Spleen (tissue), 11 donors: Measurements from ENCODE around the gene ZDHHC20. TPM values are rescaled to one million over a fixed set of nuclear protein-coding genes. Genes with fewer than 3 reads are reported as not detected.

ENCODE experiments used
- DNase-seq: peaks from one replicate; pipeline ENCODE4 v3.0.0-alpha.2; 2020
- H3K27ac ChIP-seq, 8 donors: fragments of 200-600 bp; sonication (generic) in 7 of 8; 1 replicate in 4 of 8; 2 replicates in 4 of 8; pipeline versions ENCODE4 v1.5.0 to v1.8.0; 2016 to 2021; ENCODE audit warnings: inconsistent platforms in 4 of 8, mild to moderate bottlenecking in 4 of 8, moderate library complexity in 1 of 8
- H3K27me3 ChIP-seq, 7 donors: fragments of 200-600 bp; sonication (generic) in 6 of 7; replicated peaks in 1 of 7; 1 replicate in 4 of 7; 2 replicates in 3 of 7; pipeline versions ENCODE4 v1.5.0 to v1.8.0; 2016 to 2021; ENCODE audit warnings: inconsistent platforms in 3 of 7, mild to moderate bottlenecking in 1 of 7
- H3K36me3 ChIP-seq, 6 donors: fragments of 200-600 bp; sonication (generic) in 5 of 6; 1 replicate in 4 of 6; 2 replicates in 2 of 6; pipeline versions ENCODE4 v1.5.0 to v1.8.0; 2016 to 2021; ENCODE audit warnings: inconsistent platforms in 2 of 6
- H3K4me1 ChIP-seq, 6 donors: fragments of 200-600 bp; sonication (generic) in 5 of 6; 1 replicate in 3 of 6; 2 replicates in 3 of 6; pipeline versions ENCODE4 v1.5.0 to v1.8.0; 2016 to 2021; ENCODE audit warnings: inconsistent platforms in 3 of 6
- H3K4me3 ChIP-seq, 8 donors: fragments of 200-600 bp; sonication (generic) in 7 of 8; 1 replicate in 4 of 8; 2 replicates in 4 of 8; pipeline versions ENCODE4 v1.5.0 to v1.8.0; 2016 to 2021; ENCODE audit warnings: inconsistent platforms in 4 of 8, mild to moderate bottlenecking in 4 of 8, moderate library complexity in 2 of 8
- H3K9me3 ChIP-seq, 8 donors: fragments of 200-600 bp; sonication (generic) in 7 of 8; 1 replicate in 4 of 8; 2 replicates in 4 of 8; pipeline versions ENCODE4 v1.5.0 to v1.8.0; 2016 to 2021; ENCODE audit warnings: inconsistent platforms in 4 of 8
- POLR2A ChIP-seq, 3 donors: fragments of 450-650 bp; IDR thresholded peaks; one replicate each; pipeline ENCODE4 v1.5.1; 2017; ENCODE audit warnings: antibody characterized with exemption in 3 of 3, mild to moderate bottlenecking in 1 of 3
- POLR2AphosphoS5 ChIP-seq, 3 donors: sonication (generic); formaldehyde crosslinking; IDR thresholded peaks; one replicate each; pipeline ENCODE4 v1.5.1; 2017; ENCODE audit warnings: antibody characterized with exemption in 3 of 3
- WGBS, 5 donors: extraction: QIAGEN DNeasy Blood & Tissue Kit in 3 of 5; methylation state at CpG; one replicate each; pipeline versions ENCODE4 v1.1.5 to v1.1.7; 2013 to 2018; 5-methylcytosine and 5-hydroxymethylcytosine counted together
- intact Hi-C: fragments of 100-400 bp; cut with DNase I; formaldehyde crosslinking; loops from one replicate; pipeline ENCODE4 v1.15.0; 2023; ENCODE audit warnings: low total_unique reads
- polyA plus RNA-seq, 3 donors: library from polyadenylated mRNA; stranded (reverse); fragments of 200-250 nt; gene quantifications; one replicate each; pipeline ENCODE4 v1.2.1, GENCODE V29; 2013
- total RNA-seq, 7 donors: library from RNA; depleted of rRNA in 3 of 7; stranded (reverse); fragments of >200 nt in 3 of 7; fragmentation: NEBNext Ultra II Directional in 4 of 7; extraction: Animal tissue kit (Norgen Biotek cat#: 25700) in 4 of 7; gene quantifications; one replicate each; pipeline versions ENCODE4 v1.1.0 to v1.2.1, GENCODE V29; 2016 to 2021
- TF ChIP-seq, protein P1 (sequence below), 11 experiments: fragments of 200-600 bp in 7 of 11; fragments of 450-650 bp in 4 of 11; sonication (generic) in 4 of 11; IDR thresholded peaks in 8 of 11; conservative IDR thresholded peaks in 3 of 11; 1 replicate in 7 of 11; 2 replicates in 4 of 11; pipeline versions ENCODE4 v1.4.0 to v1.8.0; 2016 to 2021; ENCODE audit warnings: antibody characterized with exemption in 11 of 11, inconsistent platforms in 4 of 11, mild to moderate bottlenecking in 1 of 11
- donor health status: healthy with polysubstance abuse.
- donor health status: DM: no; HTN: no; CAD: no; lungs with moderate emphysema.
- donor health status: DM: no; HTN: no; CAD: no.
- donor health status: Bipolar disorder and iron deficiency.
- donor health status: healthy.
- donor health status: DM: no; HTN: no; CAD: no.
- donor health status: DM: yes; HTN: yes; CAD: no.

The ZDHHC20 gene
- total and polyA plus RNA-seq, 10 donors = 15.6 to 110 (median 80.5) TPM

DNA sequence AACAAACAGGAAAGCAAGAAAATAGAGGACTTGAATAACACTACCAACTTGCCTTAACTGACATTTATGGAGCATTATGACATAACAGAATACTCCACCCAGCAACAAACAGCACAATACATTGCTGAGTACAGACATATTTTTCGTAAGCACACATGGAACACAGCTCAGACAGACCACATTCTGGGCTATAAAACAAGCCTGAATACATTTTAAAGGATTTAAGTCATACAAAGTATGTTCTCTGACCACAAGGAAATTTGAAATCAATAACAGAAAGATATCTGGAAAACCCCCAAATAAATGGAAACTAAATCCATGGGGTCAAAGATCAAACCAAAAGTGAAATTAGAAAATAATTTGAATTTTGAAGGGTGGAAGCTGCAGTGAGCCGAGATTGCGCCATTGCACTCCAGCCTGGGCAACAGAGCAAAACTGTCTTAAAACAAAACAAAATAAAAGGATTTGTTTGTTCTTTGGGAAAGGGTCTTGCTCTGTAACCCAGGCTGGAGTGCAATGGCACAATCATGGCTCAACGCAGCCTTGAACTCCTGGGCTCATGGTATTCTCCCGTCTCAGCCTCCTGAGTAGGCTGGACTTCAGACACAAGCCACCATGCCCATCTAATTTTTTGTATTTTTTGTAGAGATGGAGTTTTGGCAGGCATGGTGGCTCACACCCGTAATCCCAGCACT, 5.6 kb downstream of the ZDHHC20 start:
- Histone ChIP-seq H3K27me3 (no peaks in the 10 kb centered on the region), H3K27ac (peak overlapping the region in 3 of 8 donors; percentile 24 to 66 (median 53)), H3K4me3 (no peak overlapping the region), H3K9me3 (peaks cover 0 to 11% (median 6%) of the 10 kb centered on the region in 8 donors), H3K36me3 (no peaks in the 10 kb centered on the region), H3K4me1 (peaks cover 9 to 91% (median 38%) of the 10 kb centered on the region in 6 donors)
- whole genome bisulfite sequencing, 5 donors = 81 to 95% (median 87%) methylated on average over 6 of the region's 6 CpGs
- intact Hi-C loops = no loop called here
- TF ChIP-seq POLR2AphosphoS5 (IDR thresholded peaks at IDR 0.05) (no peak), POLR2A (IDR thresholded peaks at IDR 0.05) (no peak)
- TF ChIP-seq, protein P1, sequence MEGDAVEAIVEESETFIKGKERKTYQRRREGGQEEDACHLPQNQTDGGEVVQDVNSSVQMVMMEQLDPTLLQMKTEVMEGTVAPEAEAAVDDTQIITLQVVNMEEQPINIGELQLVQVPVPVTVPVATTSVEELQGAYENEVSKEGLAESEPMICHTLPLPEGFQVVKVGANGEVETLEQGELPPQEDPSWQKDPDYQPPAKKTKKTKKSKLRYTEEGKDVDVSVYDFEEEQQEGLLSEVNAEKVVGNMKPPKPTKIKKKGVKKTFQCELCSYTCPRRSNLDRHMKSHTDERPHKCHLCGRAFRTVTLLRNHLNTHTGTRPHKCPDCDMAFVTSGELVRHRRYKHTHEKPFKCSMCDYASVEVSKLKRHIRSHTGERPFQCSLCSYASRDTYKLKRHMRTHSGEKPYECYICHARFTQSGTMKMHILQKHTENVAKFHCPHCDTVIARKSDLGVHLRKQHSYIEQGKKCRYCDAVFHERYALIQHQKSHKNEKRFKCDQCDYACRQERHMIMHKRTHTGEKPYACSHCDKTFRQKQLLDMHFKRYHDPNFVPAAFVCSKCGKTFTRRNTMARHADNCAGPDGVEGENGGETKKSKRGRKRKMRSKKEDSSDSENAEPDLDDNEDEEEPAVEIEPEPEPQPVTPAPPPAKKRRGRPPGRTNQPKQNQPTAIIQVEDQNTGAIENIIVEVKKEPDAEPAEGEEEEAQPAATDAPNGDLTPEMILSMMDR (IDR thresholded peaks at IDR 0.05 in 8 of 11, conservative IDR thresholded peaks at IDR 0.05 in 3 of 11) = no peak
- DNase-seq = no peak

- Histone ChIP-seq H3K36me3 (no peaks in the 10 kb centered on the region), H3K9me3 (peaks cover 0 to 11% (median 6%) of the 10 kb centered on the region in 8 donors), H3K4me1 (peaks cover 0 to 78% (median 20%) of the 10 kb centered on the region in 6 donors), H3K27ac (peak overlapping the region in 2 of 8 donors; percentile 50 to 54), H3K4me3 (no peak overlapping the region), H3K27me3 (no peaks in the 10 kb centered on the region)
- TF ChIP-seq POLR2AphosphoS5 (IDR thresholded peaks at IDR 0.05) (no peak), POLR2A (IDR thresholded peaks at IDR 0.05) (no peak)
- TF ChIP-seq, protein P1 (IDR thresholded peaks at IDR 0.05 in 8 of 11, conservative IDR thresholded peaks at IDR 0.05 in 3 of 11) = no peak
- intact Hi-C loops = no loop called here
- 46 to 87% (median 68%) methylated on average over 3 of the region's 3 CpGs for WGBS, 5 donors
- no peak for DNase-seq
These were observed 8.2 kb downstream of the ZDHHC20 start for GRCh38 chr13:21450936-21451335.

- DNase-seq = no peak
- intact Hi-C loops = no loop called here
- Histone ChIP-seq H3K4me3 (no peak overlapping the region), H3K9me3 (no peaks in the 10 kb centered on the region), H3K36me3 (no peaks in the 10 kb centered on the region), H3K27me3 (no peaks in the 10 kb centered on the region), H3K27ac (peak overlapping the region in 2 of 8 donors; percentile 26 to 28), H3K4me1 (peaks cover 0 to 74% (median 15%) of the 10 kb centered on the region in 6 donors)
- WGBS, 5 donors = 86 to 95% (median 87%) methylated on average over 2 of the region's 2 CpGs
- no peak for TF ChIP-seq POLR2AphosphoS5 (IDR thresholded peaks at IDR 0.05)
- TF ChIP-seq, protein P1 (IDR thresholded peaks at IDR 0.05 in 8 of 11, conservative IDR thresholded peaks at IDR 0.05 in 3 of 11) = no peak
- no peak for TF ChIP-seq POLR2A (IDR thresholded peaks at IDR 0.05)
These were observed 12.4 kb downstream of the ZDHHC20 start for GRCh38 chr13:21446656-21447055.

- H3K4me1 ChIP-seq = peaks cover 4 to 74% (median 19%) of the 10 kb centered on the region in 6 donors
- H3K27me3 ChIP-seq = no peaks in the 10 kb centered on the region
- no peak overlapping the region for H3K27ac ChIP-seq
- no peaks in the 10 kb centered on the region for H3K9me3 ChIP-seq
- DNase-seq = no peak
- 86 to 93% (median 88%) methylated on average over 6 of the region's 6 CpGs for WGBS, 5 donors
- H3K36me3 ChIP-seq = no peaks in the 10 kb centered on the region
- intact Hi-C loops = no loop called here
- H3K4me3 ChIP-seq = no peak overlapping the region
- TF ChIP-seq, protein P1 (IDR thresholded peaks at IDR 0.05 in 8 of 11, conservative IDR thresholded peaks at IDR 0.05 in 3 of 11) = no peak
- TF ChIP-seq POLR2AphosphoS5 (IDR thresholded peaks at IDR 0.05) (no peak), POLR2A (IDR thresholded peaks at IDR 0.05) (no peak)
These were observed 13.3 kb downstream of the ZDHHC20 start for GRCh38 chr13:21445759-21446158.
